ENCODE results near the gene ATG10. TPM values are rescaled to one million over a fixed set of nuclear protein-coding genes. Genes with fewer than 3 reads are reported as not detected.

The ATG10 gene
- total RNA-seq, 1 experiment from 2014 or later: 12.2 TPM

DNA sequence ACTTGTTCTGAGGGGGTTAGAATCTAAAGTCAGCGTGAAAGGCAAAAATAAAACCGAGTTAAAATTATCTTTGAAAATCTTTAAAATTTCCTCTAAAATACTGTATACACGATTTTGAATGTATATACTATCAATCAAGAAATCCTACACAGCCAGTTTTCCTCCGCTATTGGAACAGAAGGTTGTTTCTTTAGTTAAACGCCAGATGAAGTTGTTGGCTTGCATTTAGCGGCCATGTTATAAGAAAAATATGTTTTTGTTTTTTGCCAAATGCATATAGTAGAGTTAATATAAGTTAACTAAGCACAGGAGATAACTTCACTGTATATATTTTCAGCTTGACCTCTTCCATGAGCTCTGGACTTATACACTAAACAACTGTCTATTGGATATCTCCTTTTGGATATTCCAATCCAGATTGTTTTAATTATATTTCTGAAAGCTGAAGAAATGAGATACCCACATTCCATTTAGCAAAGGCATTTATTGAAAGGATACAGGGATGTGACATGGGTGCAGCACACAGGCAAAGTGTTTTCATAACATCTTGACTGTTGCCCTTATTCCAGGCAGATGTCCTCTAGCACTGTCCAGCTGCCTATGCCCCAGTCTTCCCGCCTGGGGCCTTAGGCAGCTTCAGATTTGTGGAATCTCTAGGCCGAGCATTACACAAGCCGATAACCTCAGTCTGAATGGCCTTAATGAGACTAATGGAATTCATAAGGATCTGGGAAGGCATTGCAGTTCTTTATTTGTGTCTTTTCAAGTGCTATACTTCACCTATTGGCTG lies 10.0 kb upstream of the ATG10 start:
- DNase-seq (ENCODE audit: low spot score): no peak
- Mint-ChIP-seq H3K36me3 (no peaks in the 10 kb centered on the region), H3K4me3 (no peak overlapping the region), H3K27ac (no peak overlapping the region), H3K4me1 (no peaks in the 10 kb centered on the region), H3K27me3 (ENCODE audit: low read depth) (no peaks in the 10 kb centered on the region), H3K9me3 (no peaks in the 10 kb centered on the region)
- TF ChIP-seq AR (CRISPR knock-in tag; IDR thresholded peaks at IDR 0.05) (no peak), NR1H2 (CRISPR knock-in tag; IDR thresholded peaks at IDR 0.05) (no peak), RORB (CRISPR knock-in tag; IDR thresholded peaks at IDR 0.05) (no peak), GRHL2 (CRISPR knock-in tag; IDR thresholded peaks at IDR 0.05; ENCODE audit: insufficient replicate concordance, severe bottlenecking) (no peak), NFE2L1 (CRISPR knock-in tag; IDR thresholded peaks at IDR 0.05) (no peak), ZBTB43 (CRISPR knock-in tag; IDR thresholded peaks at IDR 0.05) (no peak), OVOL2 (CRISPR knock-in tag; IDR thresholded peaks at IDR 0.05; ENCODE audit: borderline replicate concordance) (no peak), JUN (CRISPR knock-in tag; IDR thresholded peaks at IDR 0.05) (no peak), TEAD4 (CRISPR knock-in tag; IDR thresholded peaks at IDR 0.05) (no peak), MYBL2 (CRISPR knock-in tag; IDR thresholded peaks at IDR 0.05) (no peak), CREB1 (CRISPR knock-in tag; IDR thresholded peaks at IDR 0.05) (no peak), NR2C2 (CRISPR knock-in tag; IDR thresholded peaks at IDR 0.05) (no peak), RELA (CRISPR knock-in tag; IDR thresholded peaks at IDR 0.05; ENCODE audit: borderline replicate concordance) (no peak), NFATC4 (CRISPR knock-in tag; IDR thresholded peaks at IDR 0.05) (no peak), ATF2 (CRISPR knock-in tag; IDR thresholded peaks at IDR 0.05; ENCODE audit: borderline replicate concordance, low read depth) (no peak)
- TF ChIP-seq, protein P1, sequence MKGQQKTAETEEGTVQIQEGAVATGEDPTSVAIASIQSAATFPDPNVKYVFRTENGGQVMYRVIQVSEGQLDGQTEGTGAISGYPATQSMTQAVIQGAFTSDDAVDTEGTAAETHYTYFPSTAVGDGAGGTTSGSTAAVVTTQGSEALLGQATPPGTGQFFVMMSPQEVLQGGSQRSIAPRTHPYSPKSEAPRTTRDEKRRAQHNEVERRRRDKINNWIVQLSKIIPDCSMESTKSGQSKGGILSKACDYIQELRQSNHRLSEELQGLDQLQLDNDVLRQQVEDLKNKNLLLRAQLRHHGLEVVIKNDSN (CRISPR knock-in tag; IDR thresholded peaks at IDR 0.05): no peak
- TF ChIP-seq, protein P2, sequence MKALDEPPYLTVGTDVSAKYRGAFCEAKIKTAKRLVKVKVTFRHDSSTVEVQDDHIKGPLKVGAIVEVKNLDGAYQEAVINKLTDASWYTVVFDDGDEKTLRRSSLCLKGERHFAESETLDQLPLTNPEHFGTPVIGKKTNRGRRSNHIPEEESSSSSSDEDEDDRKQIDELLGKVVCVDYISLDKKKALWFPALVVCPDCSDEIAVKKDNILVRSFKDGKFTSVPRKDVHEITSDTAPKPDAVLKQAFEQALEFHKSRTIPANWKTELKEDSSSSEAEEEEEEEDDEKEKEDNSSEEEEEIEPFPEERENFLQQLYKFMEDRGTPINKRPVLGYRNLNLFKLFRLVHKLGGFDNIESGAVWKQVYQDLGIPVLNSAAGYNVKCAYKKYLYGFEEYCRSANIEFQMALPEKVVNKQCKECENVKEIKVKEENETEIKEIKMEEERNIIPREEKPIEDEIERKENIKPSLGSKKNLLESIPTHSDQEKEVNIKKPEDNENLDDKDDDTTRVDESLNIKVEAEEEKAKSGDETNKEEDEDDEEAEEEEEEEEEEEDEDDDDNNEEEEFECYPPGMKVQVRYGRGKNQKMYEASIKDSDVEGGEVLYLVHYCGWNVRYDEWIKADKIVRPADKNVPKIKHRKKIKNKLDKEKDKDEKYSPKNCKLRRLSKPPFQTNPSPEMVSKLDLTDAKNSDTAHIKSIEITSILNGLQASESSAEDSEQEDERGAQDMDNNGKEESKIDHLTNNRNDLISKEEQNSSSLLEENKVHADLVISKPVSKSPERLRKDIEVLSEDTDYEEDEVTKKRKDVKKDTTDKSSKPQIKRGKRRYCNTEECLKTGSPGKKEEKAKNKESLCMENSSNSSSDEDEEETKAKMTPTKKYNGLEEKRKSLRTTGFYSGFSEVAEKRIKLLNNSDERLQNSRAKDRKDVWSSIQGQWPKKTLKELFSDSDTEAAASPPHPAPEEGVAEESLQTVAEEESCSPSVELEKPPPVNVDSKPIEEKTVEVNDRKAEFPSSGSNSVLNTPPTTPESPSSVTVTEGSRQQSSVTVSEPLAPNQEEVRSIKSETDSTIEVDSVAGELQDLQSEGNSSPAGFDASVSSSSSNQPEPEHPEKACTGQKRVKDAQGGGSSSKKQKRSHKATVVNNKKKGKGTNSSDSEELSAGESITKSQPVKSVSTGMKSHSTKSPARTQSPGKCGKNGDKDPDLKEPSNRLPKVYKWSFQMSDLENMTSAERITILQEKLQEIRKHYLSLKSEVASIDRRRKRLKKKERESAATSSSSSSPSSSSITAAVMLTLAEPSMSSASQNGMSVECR (CRISPR knock-in tag; IDR thresholded peaks at IDR 0.05; ENCODE audit: borderline replicate concordance): no peak
- TF ChIP-seq, protein P3, sequence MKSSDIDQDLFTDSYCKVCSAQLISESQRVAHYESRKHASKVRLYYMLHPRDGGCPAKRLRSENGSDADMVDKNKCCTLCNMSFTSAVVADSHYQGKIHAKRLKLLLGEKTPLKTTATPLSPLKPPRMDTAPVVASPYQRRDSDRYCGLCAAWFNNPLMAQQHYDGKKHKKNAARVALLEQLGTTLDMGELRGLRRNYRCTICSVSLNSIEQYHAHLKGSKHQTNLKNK (CRISPR knock-in tag; IDR thresholded peaks at IDR 0.05): no peak
- POLR2A ChIA-PET: no interaction called here
- CTCF ChIA-PET: no interaction called here
- ATAC-seq: no peak

Measured in WTC11 (cell line).